WERI-Rb-1 (cell line): ENCODE results near the gene RAB26.

Source experiments
- DNase-seq: peaks from one replicate; pipeline ENCODE4 v3.0.0-alpha.2; 2020
- H3K27ac ChIP-seq: fragments of 250-450 bp; sonication (Bioruptor Pico); 2 replicates; pipeline ENCODE4 v1.5.1; 2020; ENCODE audit warnings: mild to moderate bottlenecking, moderate library complexity
- H3K27me3 ChIP-seq: fragments of 250-450 bp; sonication (Bioruptor Pico); 2 replicates; pipeline ENCODE4 v1.5.1; 2021; ENCODE audit warnings: mild to moderate bottlenecking, low read depth, moderate library complexity; ENCODE audit not compliant: insufficient read depth, severe bottlenecking
- H3K36me3 ChIP-seq: fragments of 250-450 bp; sonication (Bioruptor Pico); 2 replicates; pipeline ENCODE4 v1.5.1; 2020; ENCODE audit warnings: mild to moderate bottlenecking, moderate library complexity
- H3K4me3 ChIP-seq: 2 replicates; pipeline ENCODE4 v1.5.1; 2011; ENCODE audit warnings: low read depth, mild to moderate bottlenecking, control low read depth, low read length
- H3K9me3 ChIP-seq: fragments of 250-450 bp; sonication (Bioruptor Pico); 2 replicates; pipeline ENCODE4 v1.5.1; 2021; ENCODE audit warnings: mild to moderate bottlenecking, moderate library complexity; ENCODE audit not compliant: severe bottlenecking
- TF ChIP-seq, protein P1 (sequence below): IDR thresholded peaks from 2 replicates; pipeline ENCODE4 v1.5.1; 2011; ENCODE audit warnings: low read depth, mild to moderate bottlenecking, control low read depth, inconsistent platforms, low read length

Gene RAB26

DNA sequence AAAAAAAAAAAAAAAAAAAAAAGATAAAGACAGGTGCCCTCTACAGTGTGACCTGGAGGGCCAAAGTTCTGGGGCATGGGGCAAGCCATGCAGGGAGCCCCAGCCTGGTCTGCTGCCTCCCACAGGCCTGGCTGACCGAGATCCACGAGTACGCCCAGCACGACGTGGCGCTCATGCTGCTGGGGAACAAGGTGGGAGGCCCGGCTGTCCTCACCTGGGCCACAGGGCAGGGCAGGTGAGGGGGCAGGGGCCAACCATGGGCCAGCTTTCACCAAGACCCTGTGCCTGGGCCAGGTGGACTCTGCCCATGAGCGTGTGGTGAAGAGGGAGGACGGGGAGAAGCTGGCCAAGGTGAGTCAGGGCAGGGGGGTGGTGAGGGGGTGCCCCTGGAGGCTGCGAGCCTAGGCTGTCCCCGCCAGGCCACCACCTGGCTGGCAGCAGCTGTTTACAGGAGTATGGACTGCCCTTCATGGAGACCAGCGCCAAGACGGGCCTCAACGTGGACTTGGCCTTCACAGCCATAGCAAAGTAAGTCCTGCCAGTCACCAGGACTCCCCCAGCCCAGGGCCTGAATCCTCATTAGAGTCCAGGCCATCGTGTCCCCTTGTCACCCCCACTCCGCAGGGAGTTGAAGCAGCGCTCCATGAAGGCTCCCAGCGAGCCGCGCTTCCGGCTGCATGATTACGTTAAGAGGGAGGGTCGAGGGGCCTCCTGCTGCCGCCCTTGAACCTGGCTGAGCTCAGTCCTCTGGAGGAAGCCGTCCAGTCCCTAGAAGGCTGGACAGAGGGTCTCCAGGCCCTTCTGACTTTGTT lies 4.5 kb downstream of the RAB26 start:
- Histone ChIP-seq H3K36me3 (peaks cover 52% of the 10 kb centered on the region), H3K27me3 (no peaks in the 10 kb centered on the region), H3K27ac (peak overlapping the region; percentile 97), H3K4me3 (peak overlapping the region; percentile 69), H3K9me3 (no peaks in the 10 kb centered on the region)
- TF ChIP-seq, protein P1, sequence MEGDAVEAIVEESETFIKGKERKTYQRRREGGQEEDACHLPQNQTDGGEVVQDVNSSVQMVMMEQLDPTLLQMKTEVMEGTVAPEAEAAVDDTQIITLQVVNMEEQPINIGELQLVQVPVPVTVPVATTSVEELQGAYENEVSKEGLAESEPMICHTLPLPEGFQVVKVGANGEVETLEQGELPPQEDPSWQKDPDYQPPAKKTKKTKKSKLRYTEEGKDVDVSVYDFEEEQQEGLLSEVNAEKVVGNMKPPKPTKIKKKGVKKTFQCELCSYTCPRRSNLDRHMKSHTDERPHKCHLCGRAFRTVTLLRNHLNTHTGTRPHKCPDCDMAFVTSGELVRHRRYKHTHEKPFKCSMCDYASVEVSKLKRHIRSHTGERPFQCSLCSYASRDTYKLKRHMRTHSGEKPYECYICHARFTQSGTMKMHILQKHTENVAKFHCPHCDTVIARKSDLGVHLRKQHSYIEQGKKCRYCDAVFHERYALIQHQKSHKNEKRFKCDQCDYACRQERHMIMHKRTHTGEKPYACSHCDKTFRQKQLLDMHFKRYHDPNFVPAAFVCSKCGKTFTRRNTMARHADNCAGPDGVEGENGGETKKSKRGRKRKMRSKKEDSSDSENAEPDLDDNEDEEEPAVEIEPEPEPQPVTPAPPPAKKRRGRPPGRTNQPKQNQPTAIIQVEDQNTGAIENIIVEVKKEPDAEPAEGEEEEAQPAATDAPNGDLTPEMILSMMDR: no peak
- DNase-seq: peak; percentile 67

DNA sequence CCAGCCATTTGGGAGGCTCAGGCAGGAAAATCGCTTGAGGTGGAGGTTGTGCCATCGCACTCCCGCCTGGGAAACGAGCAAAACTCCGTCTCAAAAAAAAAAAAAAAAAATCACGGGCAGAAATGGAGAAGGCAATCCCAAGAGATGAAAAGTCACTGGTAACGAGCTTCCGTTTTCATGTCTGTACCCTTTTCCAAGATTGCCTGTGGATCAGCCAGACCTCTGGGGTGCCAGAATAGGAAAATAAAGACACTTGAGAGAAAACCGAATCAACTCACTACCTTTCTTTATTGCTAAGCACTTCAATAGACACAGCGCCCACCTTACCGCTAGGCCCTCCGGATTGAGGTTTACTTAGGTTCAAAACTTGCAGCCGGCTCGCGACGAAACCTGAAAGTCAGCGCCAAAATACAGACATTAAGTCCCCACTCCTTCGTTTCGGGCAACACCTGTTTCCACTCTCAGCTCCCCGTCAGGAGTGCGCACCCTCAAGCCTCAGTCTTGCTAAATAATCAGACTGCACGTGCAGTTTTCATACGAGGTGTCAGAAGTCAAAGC lies 6.2 kb downstream of the RAB26 start:
- TF ChIP-seq, protein P1: no peak
- peak; percentile 15 for DNase-seq
- Histone ChIP-seq H3K27me3 (no peaks in the 10 kb centered on the region), H3K27ac (peak overlapping the region; percentile 97), H3K9me3 (no peaks in the 10 kb centered on the region), H3K4me3 (peak overlapping the region; percentile 69), H3K36me3 (peaks cover 61% of the 10 kb centered on the region)

DNA sequence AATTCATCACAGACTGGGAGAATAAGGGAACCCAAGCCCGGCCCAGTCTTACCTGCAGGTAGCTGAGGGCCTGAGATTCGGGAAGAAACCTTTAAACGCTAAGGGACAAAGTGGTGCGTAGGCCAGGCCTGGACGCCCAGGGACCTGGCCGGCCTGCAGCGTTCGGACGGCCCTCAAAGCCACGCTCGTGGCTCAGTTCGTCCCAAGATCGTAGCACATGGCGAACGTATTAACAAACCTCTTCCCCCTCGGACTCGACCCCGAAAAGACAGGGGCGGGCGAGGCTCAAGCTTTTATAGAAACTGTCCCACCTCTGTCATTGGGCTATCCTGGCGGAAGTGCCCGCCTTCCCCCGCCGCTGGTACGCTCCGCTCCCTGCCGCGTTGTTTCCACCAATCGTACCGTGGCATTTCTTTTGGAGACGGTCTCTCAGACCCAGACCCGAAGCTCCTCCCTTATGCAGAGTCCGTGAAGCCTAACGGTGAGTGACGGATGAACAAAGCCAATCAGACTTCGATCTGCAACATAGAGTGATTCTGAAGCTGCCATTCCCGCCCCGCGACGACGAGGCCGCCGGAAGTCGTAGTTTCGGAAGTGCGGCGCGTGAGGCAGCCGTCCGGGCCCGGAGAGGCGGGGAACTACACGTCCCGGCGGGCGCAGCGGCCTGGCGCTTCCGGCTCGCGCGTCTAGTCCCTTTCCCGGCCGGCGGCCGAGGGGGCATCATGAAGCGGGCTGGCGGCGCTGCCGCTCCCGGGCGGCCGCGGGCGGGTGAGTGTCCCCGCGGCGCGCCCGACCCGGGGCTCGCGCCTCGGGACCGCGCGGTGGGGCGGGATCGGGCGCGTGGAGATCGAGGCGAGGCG lies 6.9 kb downstream of the RAB26 start, which contains the start of gene TRAF7:
TRAF7 (plus strand) TSS at position 692 of the 860 bp plus-strand sequence. CDS start 8,139 bp downstream, outside the sequence.
- Histone ChIP-seq H3K27me3 (no peaks in the 10 kb centered on the region), H3K27ac (peak within 1 kb of the TSS; percentile 97), H3K9me3 (no peaks in the 10 kb centered on the region), H3K4me3 (peak within 1 kb of the TSS; percentile 76), H3K36me3 (peaks cover 54% of the 10 kb centered on the region)
- TF ChIP-seq, protein P1: no peak
- DNase-seq: peak; percentile 99

DNA sequence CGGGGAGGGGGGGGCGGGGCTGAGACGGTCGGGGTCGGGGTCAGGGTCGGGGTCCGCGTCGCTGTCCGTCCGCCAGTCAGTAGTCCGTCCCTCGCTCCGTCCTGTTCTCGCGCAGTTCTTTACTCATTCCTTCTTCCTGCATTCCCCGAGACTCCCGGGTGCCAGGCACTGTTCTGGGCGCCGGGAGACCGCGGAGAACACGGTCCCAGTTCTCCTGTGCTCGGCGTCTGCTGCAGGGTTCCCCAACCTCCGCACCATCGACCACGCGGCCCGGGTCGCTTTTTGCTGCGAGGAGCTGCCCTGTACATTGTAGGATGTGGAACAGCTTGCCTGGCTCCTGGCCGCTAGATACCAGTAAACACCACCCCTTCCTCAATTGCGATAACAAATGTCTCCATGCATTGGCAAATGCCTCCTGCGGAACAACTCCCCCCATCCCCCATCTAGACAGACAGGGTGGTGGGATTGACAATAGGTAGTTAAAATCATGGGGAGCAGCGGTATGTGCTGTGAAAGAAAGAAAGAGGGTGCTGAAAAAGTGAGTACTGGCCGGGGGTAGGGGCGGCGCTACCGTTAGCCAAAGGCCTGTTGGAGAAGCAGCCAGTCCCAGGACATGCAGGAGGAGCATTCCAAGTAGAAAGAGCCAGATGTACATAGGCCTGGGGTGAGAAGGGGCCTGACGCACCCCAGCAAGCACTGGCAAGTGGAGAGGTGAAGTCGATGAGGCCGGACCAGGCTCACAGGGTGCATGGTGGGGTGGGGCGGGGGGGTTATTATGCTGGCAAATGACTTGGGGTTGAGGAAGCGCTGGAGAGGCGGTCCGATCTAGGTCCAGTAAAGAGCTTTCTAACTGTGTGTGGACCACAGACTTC lies 7.8 kb downstream of the RAB26 start:
- DNase-seq: no peak
- Histone ChIP-seq H3K27me3 (no peaks in the 10 kb centered on the region), H3K27ac (peak overlapping the region; percentile 59), H3K9me3 (no peaks in the 10 kb centered on the region), H3K4me3 (peak overlapping the region; percentile 76), H3K36me3 (peaks cover 51% of the 10 kb centered on the region)
- TF ChIP-seq, protein P1: no peak

DNA sequence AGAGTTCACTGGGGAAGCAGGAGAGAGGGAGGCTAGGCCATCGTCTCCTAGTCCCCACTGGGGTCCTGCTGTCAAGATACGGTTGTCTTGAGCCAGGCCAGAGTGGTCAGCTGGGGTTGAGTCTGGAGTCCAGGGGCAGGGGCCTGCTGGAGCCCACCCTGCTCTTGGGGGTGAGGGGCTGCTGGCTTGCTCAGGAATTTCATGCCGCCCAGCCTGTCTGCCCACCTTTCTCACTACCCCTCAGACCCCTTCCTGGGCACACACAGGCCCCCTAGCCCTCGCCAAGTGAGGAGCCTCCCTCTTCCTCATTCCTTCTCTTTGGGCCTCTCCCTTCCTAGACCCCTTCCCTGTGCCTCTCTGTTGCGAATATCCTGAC lies 8.4 kb downstream of the RAB26 start:
- H3K27me3 ChIP-seq: no peaks in the 10 kb centered on the region
- TF ChIP-seq, protein P1: no peak
- H3K27ac ChIP-seq: no peak overlapping the region
- no peak for DNase-seq
- H3K4me3 ChIP-seq: no peak overlapping the region
- H3K36me3 ChIP-seq: peaks cover 45% of the 10 kb centered on the region
- no peaks in the 10 kb centered on the region for H3K9me3 ChIP-seq
